HEK293 (cell line): ENCODE data around the gene MAGED2.
A peak's percentile ranks its signal among the peaks of the same experiment; 100 is the strongest.

Experiments used
- EGR2 ChIP-seq: fragments of 450-650 bp; formaldehyde crosslinking; IDR thresholded peaks from 2 replicates; pipeline ENCODE4 v1.5.1; 2016; ENCODE audit warnings: low read depth, missing biosample characterization, missing genetic modification characterization
- GFI1B ChIP-seq: fragments of 450-650 bp; formaldehyde crosslinking; IDR thresholded peaks from 2 replicates; pipeline ENCODE4 v1.5.1; 2016; ENCODE audit warnings: missing biosample characterization, missing genetic modification characterization
- KLF1 ChIP-seq: fragments of 450-650 bp; formaldehyde crosslinking; IDR thresholded peaks from 2 replicates; pipeline ENCODE4 v1.5.1; 2016; ENCODE audit warnings: missing biosample characterization, missing genetic modification characterization
- KLF10 ChIP-seq: fragments of 450-650 bp; IDR thresholded peaks from 2 replicates; pipeline ENCODE4 v1.5.1; 2018; ENCODE audit warnings: missing biosample characterization, mild to moderate bottlenecking, missing genetic modification characterization
- MEIS1 ChIP-seq: sonication (generic); formaldehyde crosslinking; IDR thresholded peaks from 2 replicates; pipeline ENCODE4 v1.8.1; 2022; ENCODE audit warnings: missing genetic modification reagents, mild to moderate bottlenecking, borderline replicate concordance
- MZF1 ChIP-seq: fragments of 450-650 bp; formaldehyde crosslinking; IDR thresholded peaks from 2 replicates; pipeline ENCODE4 v1.5.1; 2017; ENCODE audit warnings: missing biosample characterization, missing genetic modification characterization, borderline replicate concordance
- OSR2 ChIP-seq: fragments of 450-650 bp; formaldehyde crosslinking; IDR thresholded peaks from 2 replicates; pipeline ENCODE4 v1.5.1; 2016; ENCODE audit warnings: missing biosample characterization, missing genetic modification characterization
- PRDM10 ChIP-seq: fragments of 450-650 bp; formaldehyde crosslinking; IDR thresholded peaks from 2 replicates; pipeline ENCODE4 v1.5.1; 2016; ENCODE audit warnings: missing biosample characterization, missing genetic modification characterization
- SCRT1 ChIP-seq: fragments of 450-650 bp; formaldehyde crosslinking; IDR thresholded peaks from 2 replicates; pipeline ENCODE4 v1.5.1; 2016; ENCODE audit warnings: missing biosample characterization, missing genetic modification characterization, borderline replicate concordance
- ZBTB7A ChIP-seq: fragments of 450-650 bp; formaldehyde crosslinking; IDR thresholded peaks from 2 replicates; pipeline ENCODE4 v1.5.1; 2016; ENCODE audit warnings: low read depth, missing biosample characterization, missing genetic modification characterization
- ZFP69B ChIP-seq: fragments of 450-650 bp; formaldehyde crosslinking; IDR thresholded peaks from 2 replicates; pipeline ENCODE4 v1.5.1; 2016; ENCODE audit warnings: missing biosample characterization, missing genetic modification characterization
- ZNF132 ChIP-seq: fragments of 450-650 bp; formaldehyde crosslinking; IDR thresholded peaks from 2 replicates; pipeline ENCODE4 v1.5.1; 2017; ENCODE audit warnings: missing biosample characterization, missing genetic modification characterization, borderline replicate concordance
- ZNF138 ChIP-seq: fragments of 450-650 bp; formaldehyde crosslinking; IDR thresholded peaks from 2 replicates; pipeline ENCODE4 v1.5.1; 2016; ENCODE audit warnings: missing biosample characterization, missing genetic modification characterization, borderline replicate concordance
- ZNF184 ChIP-seq: fragments of 450-650 bp; IDR thresholded peaks from 2 replicates; pipeline ENCODE4 v1.5.1; 2018; ENCODE audit warnings: missing biosample characterization, mild to moderate bottlenecking, missing genetic modification characterization
- ZNF2 ChIP-seq: fragments of 450-650 bp; formaldehyde crosslinking; IDR thresholded peaks from 2 replicates; pipeline ENCODE4 v1.5.1; 2016; ENCODE audit warnings: missing biosample characterization, missing genetic modification characterization
- ZNF223 ChIP-seq: fragments of 450-650 bp; formaldehyde crosslinking; IDR thresholded peaks from 2 replicates; pipeline ENCODE4 v1.5.1; 2016; ENCODE audit warnings: missing biosample characterization, missing genetic modification characterization
- ZNF280C ChIP-seq: fragments of 450-650 bp; formaldehyde crosslinking; IDR thresholded peaks from 2 replicates; pipeline ENCODE4 v1.5.1; 2016; ENCODE audit warnings: missing biosample characterization, missing genetic modification characterization
- ZNF292 ChIP-seq: fragments of 450-650 bp; formaldehyde crosslinking; IDR thresholded peaks from 2 replicates; pipeline ENCODE4 v1.5.1; 2016; ENCODE audit warnings: low read depth, missing biosample characterization, missing genetic modification characterization, borderline replicate concordance
- ZNF324 ChIP-seq: fragments of 450-650 bp; formaldehyde crosslinking; IDR thresholded peaks from 2 replicates; pipeline ENCODE4 v1.5.1; 2016; ENCODE audit warnings: missing biosample characterization, missing genetic modification characterization
- ZNF404 ChIP-seq: fragments of 450-650 bp; formaldehyde crosslinking; IDR thresholded peaks from 2 replicates; pipeline ENCODE4 v1.5.1; 2017; ENCODE audit warnings: missing biosample characterization, missing genetic modification characterization
- ZNF423 ChIP-seq: fragments of 450-650 bp; formaldehyde crosslinking; IDR thresholded peaks from 2 replicates; pipeline ENCODE4 v1.5.1; 2016; ENCODE audit warnings: missing biosample characterization, missing genetic modification characterization
- ZNF521 ChIP-seq: fragments of 450-650 bp; formaldehyde crosslinking; IDR thresholded peaks from 2 replicates; pipeline ENCODE4 v1.5.1; 2017; ENCODE audit warnings: missing biosample characterization, mild to moderate bottlenecking, missing genetic modification characterization
- ZNF561 ChIP-seq: fragments of 450-650 bp; IDR thresholded peaks from 2 replicates; pipeline ENCODE4 v1.5.1; 2018; ENCODE audit warnings: missing biosample characterization, missing genetic modification characterization, borderline replicate concordance
- ZSCAN30 ChIP-seq: fragments of 450-650 bp; IDR thresholded peaks from 2 replicates; pipeline ENCODE4 v1.5.1; 2018; ENCODE audit warnings: missing biosample characterization, mild to moderate bottlenecking, missing genetic modification characterization, moderate library complexity
- ZXDB ChIP-seq: fragments of 450-650 bp; formaldehyde crosslinking; IDR thresholded peaks from 2 replicates; pipeline ENCODE4 v1.5.1; 2016; ENCODE audit warnings: missing biosample characterization, missing genetic modification characterization
- TF ChIP-seq, protein P1 (sequence below): fragments of 450-650 bp; formaldehyde crosslinking; IDR thresholded peaks from 2 replicates; pipeline ENCODE4 v1.5.1; 2017; ENCODE audit warnings: missing biosample characterization, missing genetic modification characterization
- TF ChIP-seq, protein P2 (sequence below): fragments of 450-650 bp; formaldehyde crosslinking; IDR thresholded peaks from 2 replicates; pipeline ENCODE4 v1.5.1; 2017; ENCODE audit warnings: missing biosample characterization, missing genetic modification characterization
- TF ChIP-seq, protein P3 (sequence below): fragments of 450-650 bp; formaldehyde crosslinking; IDR thresholded peaks from 2 replicates; pipeline ENCODE4 v1.5.1; 2016; ENCODE audit warnings: missing biosample characterization, missing genetic modification characterization

Gene MAGED2

GRCh38 chrX:54808109-54808604, 612 bp downstream of the MAGED2 start (continued):
- TF ChIP-seq ZNF280C, result no peak
- no peak; the same call in none of the 2 replicates for TF ChIP-seq KLF10 (tag by site-specific recombination)
- TF ChIP-seq, protein P1, sequence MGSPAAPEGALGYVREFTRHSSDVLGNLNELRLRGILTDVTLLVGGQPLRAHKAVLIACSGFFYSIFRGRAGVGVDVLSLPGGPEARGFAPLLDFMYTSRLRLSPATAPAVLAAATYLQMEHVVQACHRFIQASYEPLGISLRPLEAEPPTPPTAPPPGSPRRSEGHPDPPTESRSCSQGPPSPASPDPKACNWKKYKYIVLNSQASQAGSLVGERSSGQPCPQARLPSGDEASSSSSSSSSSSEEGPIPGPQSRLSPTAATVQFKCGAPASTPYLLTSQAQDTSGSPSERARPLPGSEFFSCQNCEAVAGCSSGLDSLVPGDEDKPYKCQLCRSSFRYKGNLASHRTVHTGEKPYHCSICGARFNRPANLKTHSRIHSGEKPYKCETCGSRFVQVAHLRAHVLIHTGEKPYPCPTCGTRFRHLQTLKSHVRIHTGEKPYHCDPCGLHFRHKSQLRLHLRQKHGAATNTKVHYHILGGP (tag by site-specific recombination), result no peak
- no peak; the same call in 1 of the 2 replicates for TF ChIP-seq MZF1 (tag by site-specific recombination)
- 0 out of 2 replicates have a peak, but pooled peaks have one; percentile 17 for TF ChIP-seq EGR2 (tag by site-specific recombination)
- TF ChIP-seq GFI1B (tag by site-specific recombination), result no peak
- TF ChIP-seq OSR2 (tag by site-specific recombination), result no peak
- no peak for TF ChIP-seq ZNF184
- peak; percentile 11; the same call in 1 of the 2 replicates for TF ChIP-seq ZBTB7A (tag by site-specific recombination)
- TF ChIP-seq MEIS1 (CRISPR knock-in tag), result no peak
- TF ChIP-seq ZXDB (tag by site-specific recombination), result 0 out of 2 replicates have a peak, but pooled peaks have one; percentile 63
- TF ChIP-seq ZNF521 (tag by site-specific recombination), result no peak
- no peak for TF ChIP-seq ZNF561 (tag by site-specific recombination)
- TF ChIP-seq PRDM10 (tag by site-specific recombination), result no peak
- peak; percentile 48; the same call in 1 of the 2 replicates for TF ChIP-seq ZNF423 (tag by site-specific recombination)
- no peak for TF ChIP-seq ZNF2 (tag by site-specific recombination)
- TF ChIP-seq, protein P2, sequence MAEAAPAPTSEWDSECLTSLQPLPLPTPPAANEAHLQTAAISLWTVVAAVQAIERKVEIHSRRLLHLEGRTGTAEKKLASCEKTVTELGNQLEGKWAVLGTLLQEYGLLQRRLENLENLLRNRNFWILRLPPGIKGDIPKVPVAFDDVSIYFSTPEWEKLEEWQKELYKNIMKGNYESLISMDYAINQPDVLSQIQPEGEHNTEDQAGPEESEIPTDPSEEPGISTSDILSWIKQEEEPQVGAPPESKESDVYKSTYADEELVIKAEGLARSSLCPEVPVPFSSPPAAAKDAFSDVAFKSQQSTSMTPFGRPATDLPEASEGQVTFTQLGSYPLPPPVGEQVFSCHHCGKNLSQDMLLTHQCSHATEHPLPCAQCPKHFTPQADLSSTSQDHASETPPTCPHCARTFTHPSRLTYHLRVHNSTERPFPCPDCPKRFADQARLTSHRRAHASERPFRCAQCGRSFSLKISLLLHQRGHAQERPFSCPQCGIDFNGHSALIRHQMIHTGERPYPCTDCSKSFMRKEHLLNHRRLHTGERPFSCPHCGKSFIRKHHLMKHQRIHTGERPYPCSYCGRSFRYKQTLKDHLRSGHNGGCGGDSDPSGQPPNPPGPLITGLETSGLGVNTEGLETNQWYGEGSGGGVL (tag by site-specific recombination), result peak; percentile 77
- TF ChIP-seq ZNF132 (tag by site-specific recombination), result no peak
- no peak for TF ChIP-seq ZSCAN30 (tag by site-specific recombination)
- no peak; the same call in 1 of the 2 replicates for TF ChIP-seq KLF1 (tag by site-specific recombination)
- TF ChIP-seq ZFP69B (tag by site-specific recombination), result 0 out of 2 replicates have a peak, but pooled peaks have one; percentile 79
- no peak for TF ChIP-seq ZNF324 (tag by site-specific recombination)
- no peak for TF ChIP-seq ZNF292 (tag by site-specific recombination)
- TF ChIP-seq ZNF223 (tag by site-specific recombination), result no peak
- no peak for TF ChIP-seq SCRT1 (tag by site-specific recombination)
- TF ChIP-seq, protein P3, sequence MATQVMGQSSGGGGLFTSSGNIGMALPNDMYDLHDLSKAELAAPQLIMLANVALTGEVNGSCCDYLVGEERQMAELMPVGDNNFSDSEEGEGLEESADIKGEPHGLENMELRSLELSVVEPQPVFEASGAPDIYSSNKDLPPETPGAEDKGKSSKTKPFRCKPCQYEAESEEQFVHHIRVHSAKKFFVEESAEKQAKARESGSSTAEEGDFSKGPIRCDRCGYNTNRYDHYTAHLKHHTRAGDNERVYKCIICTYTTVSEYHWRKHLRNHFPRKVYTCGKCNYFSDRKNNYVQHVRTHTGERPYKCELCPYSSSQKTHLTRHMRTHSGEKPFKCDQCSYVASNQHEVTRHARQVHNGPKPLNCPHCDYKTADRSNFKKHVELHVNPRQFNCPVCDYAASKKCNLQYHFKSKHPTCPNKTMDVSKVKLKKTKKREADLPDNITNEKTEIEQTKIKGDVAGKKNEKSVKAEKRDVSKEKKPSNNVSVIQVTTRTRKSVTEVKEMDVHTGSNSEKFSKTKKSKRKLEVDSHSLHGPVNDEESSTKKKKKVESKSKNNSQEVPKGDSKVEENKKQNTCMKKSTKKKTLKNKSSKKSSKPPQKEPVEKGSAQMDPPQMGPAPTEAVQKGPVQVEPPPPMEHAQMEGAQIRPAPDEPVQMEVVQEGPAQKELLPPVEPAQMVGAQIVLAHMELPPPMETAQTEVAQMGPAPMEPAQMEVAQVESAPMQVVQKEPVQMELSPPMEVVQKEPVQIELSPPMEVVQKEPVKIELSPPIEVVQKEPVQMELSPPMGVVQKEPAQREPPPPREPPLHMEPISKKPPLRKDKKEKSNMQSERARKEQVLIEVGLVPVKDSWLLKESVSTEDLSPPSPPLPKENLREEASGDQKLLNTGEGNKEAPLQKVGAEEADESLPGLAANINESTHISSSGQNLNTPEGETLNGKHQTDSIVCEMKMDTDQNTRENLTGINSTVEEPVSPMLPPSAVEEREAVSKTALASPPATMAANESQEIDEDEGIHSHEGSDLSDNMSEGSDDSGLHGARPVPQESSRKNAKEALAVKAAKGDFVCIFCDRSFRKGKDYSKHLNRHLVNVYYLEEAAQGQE, result no peak
- TF ChIP-seq ZNF404, result no peak
- TF ChIP-seq ZNF138, result no peak
